Upper lobe of left lung (tissue), 6 donors: ENCODE measurements around the gene GGTLC1. TPM values are rescaled to one million over a fixed set of nuclear protein-coding genes. Genes with fewer than 3 reads are reported as not detected.

Experiments used
- ATAC-seq, 2 donors: fragments of 200-7000 bp; cut with Tn5 transposase; one replicate each; pipeline ENCODE4 v1.9.1; 2022; ENCODE audit warnings: mild to moderate bottlenecking in 2 of 2, moderate library complexity in 2 of 2; ENCODE audit not compliant: low FRiP score in 2 of 2
- DNase-seq, 2 donors: peaks; one replicate each; pipeline ENCODE4 v3.0.0-alpha.2; 2019 to 2020
- H3K27ac ChIP-seq, 4 donors: fragments of 200-600 bp; sonication (generic); one replicate each; pipeline ENCODE4 v1.5.1; 2016 to 2019
- H3K27me3 ChIP-seq, 4 donors: fragments of 200-600 bp; sonication (generic); one replicate each; pipeline ENCODE4 v1.5.1; 2017 to 2019
- H3K36me3 ChIP-seq, 4 donors: fragments of 200-600 bp; sonication (generic); one replicate each; pipeline ENCODE4 v1.5.1; 2016 to 2019
- H3K4me1 ChIP-seq, 4 donors: fragments of 200-600 bp; sonication (generic); one replicate each; pipeline ENCODE4 v1.5.1; 2018 to 2019
- H3K4me3 ChIP-seq, 4 donors: fragments of 200-600 bp; sonication (generic); one replicate each; pipeline ENCODE4 v1.5.1; 2017 to 2019; ENCODE audit warnings: mild to moderate bottlenecking in 2 of 4, moderate library complexity in 1 of 4
- H3K9me3 ChIP-seq, 4 donors: fragments of 200-600 bp; sonication (generic); one replicate each; pipeline ENCODE4 v1.5.1; 2018 to 2019
- EP300 ChIP-seq, 4 donors: sonication (generic); formaldehyde crosslinking; IDR thresholded peaks; one replicate each; pipeline ENCODE4 v1.5.1; 2017; ENCODE audit warnings: antibody characterized with exemption in 4 of 4, control low read depth in 2 of 4
- POLR2A ChIP-seq, 4 donors: fragments of 450-650 bp; IDR thresholded peaks; one replicate each; pipeline ENCODE4 v1.5.1; 2016 to 2017; ENCODE audit warnings: antibody characterized with exemption in 4 of 4, mild to moderate bottlenecking in 2 of 4
- POLR2AphosphoS5 ChIP-seq, 2 donors: sonication (generic); formaldehyde crosslinking; IDR thresholded peaks; one replicate each; pipeline ENCODE4 v1.5.1; 2017; ENCODE audit warnings: antibody characterized with exemption in 2 of 2
- WGBS, 2 donors: methylation state at CpG; one replicate each; pipeline ENCODE4 v1.1.5; 2017 to 2018; 5-methylcytosine and 5-hydroxymethylcytosine counted together
- total RNA-seq, 6 donors: library from RNA; depleted of rRNA in 4 of 6; stranded (reverse); fragments of >200 nt in 4 of 6; gene quantifications; one replicate each; pipeline versions ENCODE4 v1.1.0 to v1.2.1, GENCODE V29; 2016 to 2021
- TF ChIP-seq, protein P1 (sequence below), 6 experiments: fragments of 450-650 bp in 4 of 6; fragments of 200-600 bp in 2 of 6; sonication (generic) in 2 of 6; IDR thresholded peaks; one replicate each; pipeline ENCODE4 v1.5.1; 2016 to 2019; ENCODE audit warnings: antibody characterized with exemption in 6 of 6
- donor health status: DM: no; HTN: no; CAD: no; lungs with moderate emphysema.
- donor health status: DM: no; HTN: yes; CAD: no; lungs with severe emphysema.

The GGTLC1 gene
- 10 to 100 TPM; 23.0 to 94.7 (median 75.7) TPM for total RNA-seq

DNA sequence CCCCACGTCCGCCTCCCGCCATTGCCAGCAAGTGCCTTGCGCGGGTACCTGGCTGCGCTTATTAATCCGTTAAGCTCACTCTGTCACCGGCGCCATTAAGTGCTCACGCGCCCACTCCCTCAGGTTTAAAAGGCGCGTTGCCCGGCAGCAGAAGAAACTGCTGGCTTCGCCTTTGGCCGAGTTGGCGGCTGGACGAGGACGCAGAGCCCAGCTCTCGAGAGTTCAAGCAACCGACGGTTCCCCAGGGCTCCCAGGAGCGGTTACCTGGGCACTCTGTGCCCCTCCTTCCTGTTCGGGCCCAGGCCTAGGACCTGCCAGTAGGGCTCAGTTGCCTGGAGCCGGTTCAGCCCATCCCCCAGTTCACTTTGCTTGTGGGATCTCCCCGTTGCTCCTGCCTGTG lies at the start of gene GGTLC1:
Gene GGTLC1, minus strand, starts transcription at position 219 of the 400 bp plus-strand sequence. CDS start 2,168 bp downstream, outside the sequence.
- no peaks in the 10 kb centered on the region for H3K27me3 ChIP-seq
- DNase-seq (peak in 1 of 2 donors; percentile 78), ATAC-seq (no peak)
- H3K9me3 ChIP-seq, result no peaks in the 10 kb centered on the region
- peaks cover 0 to 7% (median 0%) of the 10 kb centered on the region in 4 donors for H3K4me1 ChIP-seq
- WGBS, 2 donors, result 84 to 88% methylated on average over 20 to 24 of the region's 26 CpGs
- H3K36me3 ChIP-seq, result no peaks in the 10 kb centered on the region
- H3K4me3 ChIP-seq, result no peak within 1 kb of the TSS
- TF ChIP-seq EP300 (IDR thresholded peaks at IDR 0.05) (no peak), POLR2A (IDR thresholded peaks at IDR 0.05) (no peak), POLR2AphosphoS5 (IDR thresholded peaks at IDR 0.05) (no peak)
- H3K27ac ChIP-seq, result peak within 1 kb of the TSS in 1 of 4 donors; percentile 39

DNA sequence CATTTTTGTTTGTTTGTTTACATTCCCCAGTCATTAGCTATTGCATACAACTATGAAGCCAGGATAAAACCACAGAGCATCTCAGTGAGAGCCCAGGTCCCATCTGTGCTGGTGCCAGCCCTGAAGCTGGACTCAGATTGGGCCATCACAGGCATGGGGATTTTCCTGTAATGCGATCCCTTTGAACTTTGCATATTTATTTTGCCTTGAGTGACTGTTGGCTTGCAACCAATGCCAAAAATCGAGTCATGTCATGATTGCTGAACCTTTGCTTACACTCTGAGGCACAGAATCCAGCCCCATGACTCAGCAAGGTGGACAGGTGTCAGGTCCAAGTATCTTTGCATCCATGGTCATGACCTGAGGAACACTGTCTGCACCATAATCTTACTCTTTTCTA lies 46.2 kb upstream of the GGTLC1 start:
- TF ChIP-seq, protein P1, sequence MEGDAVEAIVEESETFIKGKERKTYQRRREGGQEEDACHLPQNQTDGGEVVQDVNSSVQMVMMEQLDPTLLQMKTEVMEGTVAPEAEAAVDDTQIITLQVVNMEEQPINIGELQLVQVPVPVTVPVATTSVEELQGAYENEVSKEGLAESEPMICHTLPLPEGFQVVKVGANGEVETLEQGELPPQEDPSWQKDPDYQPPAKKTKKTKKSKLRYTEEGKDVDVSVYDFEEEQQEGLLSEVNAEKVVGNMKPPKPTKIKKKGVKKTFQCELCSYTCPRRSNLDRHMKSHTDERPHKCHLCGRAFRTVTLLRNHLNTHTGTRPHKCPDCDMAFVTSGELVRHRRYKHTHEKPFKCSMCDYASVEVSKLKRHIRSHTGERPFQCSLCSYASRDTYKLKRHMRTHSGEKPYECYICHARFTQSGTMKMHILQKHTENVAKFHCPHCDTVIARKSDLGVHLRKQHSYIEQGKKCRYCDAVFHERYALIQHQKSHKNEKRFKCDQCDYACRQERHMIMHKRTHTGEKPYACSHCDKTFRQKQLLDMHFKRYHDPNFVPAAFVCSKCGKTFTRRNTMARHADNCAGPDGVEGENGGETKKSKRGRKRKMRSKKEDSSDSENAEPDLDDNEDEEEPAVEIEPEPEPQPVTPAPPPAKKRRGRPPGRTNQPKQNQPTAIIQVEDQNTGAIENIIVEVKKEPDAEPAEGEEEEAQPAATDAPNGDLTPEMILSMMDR (IDR thresholded peaks at IDR 0.05), result no peak
- TF ChIP-seq POLR2AphosphoS5 (IDR thresholded peaks at IDR 0.05), result peak in 1 of 2 donors; percentile 20
- WGBS, 2 donors, result 39 to 58% methylated on average over 2 of the region's 2 CpGs
- Histone ChIP-seq H3K27ac (no peak overlapping the region), H3K9me3 (no peaks in the 10 kb centered on the region), H3K4me1 (no peaks in the 10 kb centered on the region), H3K27me3 (no peaks in the 10 kb centered on the region), H3K4me3 (no peak overlapping the region), H3K36me3 (no peaks in the 10 kb centered on the region)
- DNase-seq (peak in 1 of 2 donors; percentile 53), ATAC-seq (no peak)

DNA sequence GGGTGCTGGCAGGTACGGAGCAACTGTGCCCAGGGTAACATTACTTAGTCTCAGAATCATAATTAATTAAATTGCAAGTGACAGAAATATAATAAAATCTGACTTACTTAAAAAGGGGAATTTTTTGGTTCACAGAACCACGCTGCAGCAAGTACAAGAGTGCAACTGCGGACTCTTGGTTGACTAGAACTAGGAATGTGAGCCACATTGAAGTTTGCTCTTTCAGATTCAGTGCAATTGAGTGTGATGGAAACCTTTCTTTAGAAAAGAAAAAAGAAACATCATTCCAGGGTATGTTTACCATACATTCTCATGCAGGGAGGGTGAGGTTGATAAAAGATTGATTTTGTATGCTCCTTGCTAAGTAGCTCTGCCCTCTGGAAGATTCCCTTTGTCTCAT lies 45.0 kb upstream of the GGTLC1 start:
- no peaks in the 10 kb centered on the region for H3K9me3 ChIP-seq
- WGBS, 2 donors, result 88 to 93% methylated on average over 3 of the region's 3 CpGs
- DNase-seq (no peak), ATAC-seq (no peak)
- H3K4me1 ChIP-seq, result no peaks in the 10 kb centered on the region
- H3K27ac ChIP-seq, result no peak overlapping the region
- no peak for TF ChIP-seq EP300 (IDR thresholded peaks at IDR 0.05)
- TF ChIP-seq POLR2A (IDR thresholded peaks at IDR 0.05), result no peak
- TF ChIP-seq POLR2AphosphoS5 (IDR thresholded peaks at IDR 0.05), result no peak
- TF ChIP-seq, protein P1 (IDR thresholded peaks at IDR 0.05), result no peak
- no peaks in the 10 kb centered on the region for H3K27me3 ChIP-seq
- H3K36me3 ChIP-seq, result no peaks in the 10 kb centered on the region
- H3K4me3 ChIP-seq, result no peak overlapping the region

DNA sequence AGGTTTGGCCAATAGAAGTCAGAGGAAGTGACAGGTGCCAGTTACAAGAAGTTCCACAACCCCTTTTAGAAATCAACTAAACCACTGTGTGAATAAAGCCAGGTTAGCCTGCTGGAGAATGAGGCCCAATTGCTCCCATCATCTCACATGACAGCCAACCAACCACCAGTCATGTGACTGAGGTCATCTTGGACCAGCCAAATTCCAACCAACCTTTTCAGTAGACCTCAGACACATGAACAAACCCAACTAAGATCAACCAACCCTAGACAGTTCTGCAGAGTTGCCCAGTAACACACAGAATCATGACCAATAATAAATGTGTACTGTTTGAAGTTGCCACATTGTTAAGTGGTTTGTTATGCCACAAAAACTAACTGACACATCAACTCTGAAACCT lies 44.6 kb upstream of the GGTLC1 start:
- Histone ChIP-seq H3K4me3 (no peak overlapping the region), H3K27ac (no peak overlapping the region), H3K4me1 (no peaks in the 10 kb centered on the region), H3K27me3 (no peaks in the 10 kb centered on the region), H3K36me3 (no peaks in the 10 kb centered on the region), H3K9me3 (no peaks in the 10 kb centered on the region)
- DNase-seq (no peak), ATAC-seq (no peak)
- TF ChIP-seq POLR2AphosphoS5 (IDR thresholded peaks at IDR 0.05) (no peak), EP300 (IDR thresholded peaks at IDR 0.05) (no peak), POLR2A (IDR thresholded peaks at IDR 0.05) (no peak)
- TF ChIP-seq, protein P1 (IDR thresholded peaks at IDR 0.05), result no peak

DNA sequence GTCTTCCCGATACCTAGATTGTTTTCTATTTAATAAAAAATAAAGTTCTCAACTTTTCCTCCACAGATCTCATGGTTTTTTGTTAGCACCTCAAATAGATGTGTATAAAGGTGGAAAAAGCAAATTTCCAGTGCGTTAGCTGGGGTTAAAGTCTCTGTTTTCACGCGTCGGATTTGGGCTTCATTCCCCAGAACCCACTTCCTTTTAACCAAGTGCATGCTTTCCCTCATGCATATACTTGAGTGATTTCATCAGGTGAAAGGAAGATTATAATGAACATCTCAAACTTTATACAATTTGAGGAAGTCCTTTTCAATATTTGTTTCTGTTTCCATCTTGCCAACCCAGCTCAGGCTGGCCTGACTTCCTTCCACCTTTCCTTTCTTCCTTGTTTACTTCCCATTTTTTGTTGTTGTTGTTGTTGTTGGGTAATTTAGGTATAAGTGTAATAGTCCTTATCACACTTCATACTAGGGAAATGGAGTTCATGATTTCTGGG lies 43.9 kb upstream of the GGTLC1 start:
- Histone ChIP-seq H3K36me3 (no peaks in the 10 kb centered on the region), H3K9me3 (no peaks in the 10 kb centered on the region), H3K27me3 (no peaks in the 10 kb centered on the region), H3K4me3 (no peak overlapping the region), H3K27ac (no peak overlapping the region), H3K4me1 (no peaks in the 10 kb centered on the region)
- ATAC-seq (no peak), DNase-seq (no peak)
- WGBS, 2 donors, result 79 to 84% methylated on average over 5 of the region's 5 CpGs
- TF ChIP-seq POLR2A (IDR thresholded peaks at IDR 0.05) (no peak), EP300 (IDR thresholded peaks at IDR 0.05) (no peak), POLR2AphosphoS5 (IDR thresholded peaks at IDR 0.05) (no peak)
- TF ChIP-seq, protein P1 (IDR thresholded peaks at IDR 0.05), result no peak
